Transverse colon (tissue), 4 donors: ENCODE results near the gene IPO4. TPM values are rescaled to one million over a fixed set of nuclear protein-coding genes. Genes with fewer than 3 reads are reported as not detected.

Experiments used
- DNase-seq: peaks from one replicate; pipeline ENCODE4 v3.0.0-alpha.2; 2019
- H3K27ac ChIP-seq, 4 donors: fragments of 200-600 bp; sonication (generic); 2 replicates each; pipeline ENCODE4 v1.5.1; 2016 to 2018; ENCODE audit warnings: inconsistent platforms in 4 of 4
- H3K27me3 ChIP-seq: fragments of 200-600 bp; sonication (generic); 2 replicates; pipeline ENCODE4 v1.5.1; 2017; ENCODE audit warnings: inconsistent platforms
- H3K36me3 ChIP-seq, 4 donors: fragments of 200-600 bp; sonication (generic); 2 replicates each; pipeline ENCODE4 v1.5.1; 2017 to 2019; ENCODE audit warnings: inconsistent platforms in 4 of 4
- H3K4me1 ChIP-seq, 4 donors: fragments of 200-600 bp; sonication (generic); 2 replicates each; pipeline ENCODE4 v1.5.1; 2017 to 2020; ENCODE audit warnings: inconsistent platforms in 4 of 4
- H3K4me3 ChIP-seq, 4 donors: fragments of 200-600 bp; sonication (generic); 1 replicate in 1 of 4; 2 replicates in 3 of 4; pipeline versions ENCODE4 v1.5.1 to v1.6.1; 2017 to 2019; ENCODE audit warnings: inconsistent platforms in 4 of 4
- H3K9me3 ChIP-seq, 2 donors: fragments of 200-600 bp; sonication (generic); 2 replicates each; pipeline ENCODE4 v1.5.1; 2017 to 2019; ENCODE audit warnings: inconsistent platforms in 2 of 2
- CTCF ChIP-seq, 5 experiments: fragments of 200-600 bp in 3 of 5; fragments of 450-650 bp in 2 of 5; sonication (generic) in 3 of 5; IDR thresholded peaks; 1 replicate in 2 of 5; 2 replicates in 3 of 5; pipeline ENCODE4 v1.5.1; 2016 to 2017; ENCODE audit warnings: antibody characterized with exemption in 5 of 5, inconsistent platforms in 3 of 5, mild to moderate bottlenecking in 2 of 5, moderate library complexity in 1 of 5
- EP300 ChIP-seq: sonication (generic); formaldehyde crosslinking; IDR thresholded peaks from one replicate; pipeline ENCODE4 v1.6.1; 2017; ENCODE audit warnings: antibody characterized with exemption, low read depth
- POLR2A ChIP-seq: fragments of 450-650 bp; IDR thresholded peaks from one replicate; pipeline ENCODE4 v1.6.1; 2016; ENCODE audit warnings: antibody characterized with exemption, mild to moderate bottlenecking, moderate library complexity
- POLR2AphosphoS5 ChIP-seq, 3 donors: sonication (generic); formaldehyde crosslinking; IDR thresholded peaks; one replicate each; pipeline ENCODE4 v1.6.1; 2016; ENCODE audit warnings: antibody characterized with exemption in 3 of 3
- WGBS, 2 donors: methylation state at CpG; one replicate each; pipeline ENCODE4 v1.1.5; 2018; ENCODE audit warnings: low coverage in 1 of 2; 5-methylcytosine and 5-hydroxymethylcytosine counted together
- in situ Hi-C, 4 donors: fragments of 200-750 bp; cut with MboI; loops; one replicate each; pipeline versions ENCODE4 v1.15.0 to v1.15.1; 2017; ENCODE audit warnings: low sequenced_read_pairs in 3 of 4, low pct_ligation_motif_present in 1 of 4, low pct_unique_long_range_greater_than_20kb in 1 of 4
- intact Hi-C: fragments of 100-400 bp; cut with DNase I; formaldehyde crosslinking; loops from one replicate; pipeline ENCODE4 v1.15.1; 2023; ENCODE audit warnings: low total_unique reads
- small RNA-seq, 4 donors: library from RNA; depleted of rRNA; stranded (forward); fragments of <200 nt; gene quantifications; one replicate each; pipeline ENCODE3, GENCODE V24; 2016
- total RNA-seq, 4 donors: library from RNA; depleted of rRNA; stranded (reverse); fragments of >200 nt; gene quantifications; one replicate each; pipeline ENCODE4 v1.1.0, GENCODE V29; 2016

Gene IPO4
- total RNA-seq, 4 donors from 2014 or later: 10.0 to 60.5 (median 37.3) TPM

GRCh38 chr14:24130380-24130716 is 58.3 kb downstream of the IPO4 start, which contains the start of gene FITM1:
FITM1 (plus strand) TSS chr14:24130659; CDS start chr14:24131564, 905 bp downstream.
- Histone ChIP-seq H3K9me3 (no peaks in the 10 kb centered on the region), H3K4me3 (no peak within 1 kb of the TSS), H3K36me3 (no peaks in the 10 kb centered on the region), H3K27ac (no peak within 1 kb of the TSS), H3K27me3 (no peaks in the 10 kb centered on the region), H3K4me1 (peaks cover 1 to 3% (median 2%) of the 10 kb centered on the region in 4 donors)
- 86 to 92% methylated on average over 5 of the region's 5 CpGs for WGBS, 2 donors
- DNase-seq: no peak
- in situ Hi-C loops: no loop called here
- no peak for TF ChIP-seq POLR2A
- no peak for TF ChIP-seq EP300
- no peak for TF ChIP-seq POLR2AphosphoS5 (IDR thresholded peaks at IDR 0.05)
- TF ChIP-seq CTCF (IDR thresholded peaks at IDR 0.05): no peak
- intact Hi-C loops: no loop called here

Small RNAs within 50 kb of the gene (small RNA-seq; reads per million reads assigned to genes)
- gene AL136295.4: 0 reads per million in 4 donors
- 0 reads per million in 4 donors for gene CHMP4A
- 0 to 0.28 (median 0) reads per million in 4 donors for gene IPO4
- 0 to 0.12 (median 0) reads per million in 4 donors for gene IRF9
- gene MDP1: 0 reads per million in 4 donors
- gene RNA5SP383: 0.18 to 1.5 (median 0.99) reads per million in 4 donors

Other genes starting within 250 kb of the IPO4 start
- gene DHRS4, start 235.0 kb downstream of the IPO4 start, total RNA-seq: 10 to 100 TPM; 29.9 to 54.9 (median 42.6) TPM
- gene DHRS4L2, start 199.9 kb downstream of the IPO4 start, total RNA-seq: 10 to 100 TPM; 18.1 to 38.9 (median 27.6) TPM
- 1 to 10 TPM in 3 of 4 donors, under 1 TPM in 1; 0.20 to 4.1 (median 3.0) TPM for gene CARMIL3, start 136.8 kb downstream of the IPO4 start, total RNA-seq
- gene CPNE6, start 117.3 kb downstream of the IPO4 start, total RNA-seq: 1 to 10 TPM in 1 of 4 donors, not detected in 3; 3.4 TPM
- gene PCK2, start 94.5 kb downstream of the IPO4 start, total RNA-seq: 100 to 1,000 TPM in 3 of 4 donors, 10 to 100 TPM in 1; 74.4 to 238 (median 130) TPM
- gene DCAF11, start 74.0 kb downstream of the IPO4 start, total RNA-seq: 100 to 1,000 TPM in 3 of 4 donors, 10 to 100 TPM in 1; 86.4 to 267 (median 198) TPM
- gene NRL, start 73.9 kb downstream of the IPO4 start, total RNA-seq: 1 to 10 TPM in 3 of 4 donors, not detected in 1; 1.1 to 2.9 (median 1.6) TPM
- gene FITM1, start 58.2 kb downstream of the IPO4 start, total RNA-seq: 1 to 10 TPM in 2 of 4 donors, not detected in 2; 1.4 to 1.6 TPM
- 100 to 1,000 TPM in 2 of 4 donors, 10 to 100 TPM in 2; 38.8 to 198 (median 132) TPM for gene PSME1, start 52.6 kb downstream of the IPO4 start, total RNA-seq
- 10 to 100 TPM in 2 of 4 donors, 1 to 10 TPM in 1, not detected in 1; 2.2 to 15.4 (median 12.3) TPM for gene EMC9, start 47.2 kb downstream of the IPO4 start, total RNA-seq
- 10 to 100 TPM; 59.5 to 69.8 (median 68.5) TPM for gene PSME2, start 42.2 kb downstream of the IPO4 start, total RNA-seq
- 100 to 1,000 TPM in 1 of 4 donors, 10 to 100 TPM in 3; 56.7 to 258 (median 71.2) TPM for gene RNF31, start 41.3 kb downstream of the IPO4 start, total RNA-seq
- gene IRF9, start 27.6 kb downstream of the IPO4 start, total RNA-seq: 10 to 100 TPM; 44.2 to 81.9 (median 52.4) TPM
- gene REC8, start 16.7 kb downstream of the IPO4 start, total RNA-seq: 100 to 1,000 TPM in 1 of 4 donors, 10 to 100 TPM in 3; 11.3 to 112 (median 31.2) TPM
- gene TM9SF1, start 6.6 kb upstream of the IPO4 start, total RNA-seq: 100 to 1,000 TPM in 1 of 4 donors, 10 to 100 TPM in 3; 32.9 to 127 (median 63.9) TPM
- not detected for gene TSSK4, start 16.9 kb upstream of the IPO4 start, total RNA-seq
- gene CHMP4A, start 24.7 kb upstream of the IPO4 start, total RNA-seq: 10 to 100 TPM in 3 of 4 donors, 1 to 10 TPM in 1; 7.0 to 81.3 (median 59.0) TPM
- gene MDP1, start 27.2 kb upstream of the IPO4 start, total RNA-seq: 100 to 1,000 TPM in 1 of 4 donors, 10 to 100 TPM in 3; 11.1 to 116 (median 40.2) TPM
- 100 to 1,000 TPM in 1 of 4 donors, 10 to 100 TPM in 3; 42.2 to 113 (median 69.9) TPM for gene NEDD8, start 43.6 kb upstream of the IPO4 start, total RNA-seq
- 10 to 100 TPM in 3 of 4 donors, 1 to 10 TPM in 1; 4.2 to 72.5 (median 46.3) TPM for gene GMPR2, start 44.1 kb upstream of the IPO4 start, total RNA-seq
- 100 to 1,000 TPM in 1 of 4 donors, 10 to 100 TPM in 3; 26.9 to 120 (median 42.2) TPM for gene TINF2, start 53.8 kb upstream of the IPO4 start, total RNA-seq
- 10 to 100 TPM in 1 of 4 donors, 1 to 10 TPM in 2, not detected in 1; 1.4 to 96.5 (median 2.2) TPM for gene TGM1, start 74.4 kb upstream of the IPO4 start, total RNA-seq
- 100 to 1,000 TPM in 1 of 4 donors, 10 to 100 TPM in 3; 47.3 to 227 (median 53.0) TPM for gene RABGGTA, start 82.8 kb upstream of the IPO4 start, total RNA-seq
- gene DHRS1, start 111.0 kb upstream of the IPO4 start, total RNA-seq: 100 to 1,000 TPM in 1 of 4 donors, 10 to 100 TPM in 3; 84.2 to 106 (median 94.6) TPM
- 10 to 100 TPM; 18.8 to 20.9 (median 19.3) TPM for gene NOP9, start 111.0 kb upstream of the IPO4 start, total RNA-seq
- 100 to 1,000 TPM in 1 of 4 donors, 10 to 100 TPM in 2, 1 to 10 TPM in 1; 6.7 to 168 (median 23.6) TPM for gene CIDEB, start 119.2 kb upstream of the IPO4 start, total RNA-seq
- gene LTB4R2, start 121.3 kb upstream of the IPO4 start, total RNA-seq: 10 to 100 TPM in 1 of 4 donors, 1 to 10 TPM in 3; 4.4 to 81.5 (median 7.1) TPM
- 1 to 10 TPM; 1.1 to 8.3 (median 6.2) TPM for gene LTB4R, start 122.7 kb upstream of the IPO4 start, total RNA-seq
- gene ADCY4, start 146.3 kb upstream of the IPO4 start, total RNA-seq: 10 to 100 TPM in 3 of 4 donors, 1 to 10 TPM in 1; 7.9 to 74.8 (median 21.3) TPM
- gene RIPK3, start 151.2 kb upstream of the IPO4 start, total RNA-seq: 100 to 1,000 TPM in 1 of 4 donors, 10 to 100 TPM in 3; 19.3 to 156 (median 53.6) TPM
- gene NFATC4, start 179.4 kb upstream of the IPO4 start, total RNA-seq: 10 to 100 TPM; 13.4 to 58.0 (median 20.9) TPM
- gene NYNRIN, start 210.2 kb upstream of the IPO4 start, total RNA-seq: 10 to 100 TPM in 1 of 4 donors, 1 to 10 TPM in 3; 2.6 to 11.4 (median 9.0) TPM
- 1 to 10 TPM in 3 of 4 donors, under 1 TPM in 1; 0.79 to 9.7 (median 1.6) TPM for gene CBLN3, start 240.9 kb upstream of the IPO4 start, total RNA-seq
- 100 to 1,000 TPM in 2 of 4 donors, 10 to 100 TPM in 2; 65.7 to 129 (median 101) TPM for gene KHNYN, start 241.1 kb upstream of the IPO4 start, total RNA-seq